LNCAP (cell line): Measurements from ENCODE around the gene PALD1.

Source experiments
- TF ChIP-seq, protein P1 (sequence below): fragments of 450-650 bp; IDR thresholded peaks from 2 replicates; pipeline ENCODE4 v1.5.1; 2017; ENCODE audit warnings: mild to moderate bottlenecking

PALD1 gene

DNA sequence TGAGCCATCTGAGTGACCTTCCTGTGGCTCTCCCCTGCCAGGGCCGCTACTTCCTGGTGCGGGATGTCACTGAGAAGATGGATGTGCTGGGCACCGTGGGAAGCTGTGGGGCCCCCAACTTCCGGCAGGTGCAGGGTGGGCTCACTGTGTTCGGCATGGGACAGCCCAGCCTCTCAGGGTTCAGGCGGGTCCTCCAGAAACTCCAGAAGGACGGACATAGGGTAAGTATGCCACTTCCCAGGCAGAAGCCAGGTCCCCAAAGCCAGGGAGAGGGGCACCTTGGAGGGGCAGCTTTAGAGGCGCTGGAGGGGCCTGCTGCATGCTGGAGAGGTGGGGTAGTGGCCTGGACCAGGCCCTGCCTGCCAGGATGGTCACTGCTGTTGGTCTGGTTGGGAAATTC is 51.3 kb downstream of the PALD1 start:
- TF ChIP-seq, protein P1, sequence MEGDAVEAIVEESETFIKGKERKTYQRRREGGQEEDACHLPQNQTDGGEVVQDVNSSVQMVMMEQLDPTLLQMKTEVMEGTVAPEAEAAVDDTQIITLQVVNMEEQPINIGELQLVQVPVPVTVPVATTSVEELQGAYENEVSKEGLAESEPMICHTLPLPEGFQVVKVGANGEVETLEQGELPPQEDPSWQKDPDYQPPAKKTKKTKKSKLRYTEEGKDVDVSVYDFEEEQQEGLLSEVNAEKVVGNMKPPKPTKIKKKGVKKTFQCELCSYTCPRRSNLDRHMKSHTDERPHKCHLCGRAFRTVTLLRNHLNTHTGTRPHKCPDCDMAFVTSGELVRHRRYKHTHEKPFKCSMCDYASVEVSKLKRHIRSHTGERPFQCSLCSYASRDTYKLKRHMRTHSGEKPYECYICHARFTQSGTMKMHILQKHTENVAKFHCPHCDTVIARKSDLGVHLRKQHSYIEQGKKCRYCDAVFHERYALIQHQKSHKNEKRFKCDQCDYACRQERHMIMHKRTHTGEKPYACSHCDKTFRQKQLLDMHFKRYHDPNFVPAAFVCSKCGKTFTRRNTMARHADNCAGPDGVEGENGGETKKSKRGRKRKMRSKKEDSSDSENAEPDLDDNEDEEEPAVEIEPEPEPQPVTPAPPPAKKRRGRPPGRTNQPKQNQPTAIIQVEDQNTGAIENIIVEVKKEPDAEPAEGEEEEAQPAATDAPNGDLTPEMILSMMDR, result no peak

DNA sequence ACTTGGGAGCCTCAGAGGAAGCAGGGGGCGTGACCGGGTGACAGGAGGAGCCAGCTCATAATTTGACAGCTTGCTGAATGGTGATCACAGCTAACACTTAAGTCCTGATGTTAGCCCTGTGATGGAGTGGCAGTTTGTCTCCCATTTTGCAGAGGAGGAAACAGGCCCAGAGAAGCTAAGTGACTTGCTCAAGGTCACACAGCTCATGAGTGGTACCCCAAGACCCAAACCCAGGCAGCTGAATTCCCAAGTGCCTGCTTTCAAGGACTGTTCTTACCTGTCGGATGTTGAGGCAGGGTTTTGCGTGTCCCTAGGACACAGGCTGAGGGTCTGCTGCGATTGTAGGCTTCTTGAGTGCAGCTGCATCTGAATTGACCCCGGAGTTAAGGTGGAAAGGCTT is 51.7 kb downstream of the PALD1 start:
- TF ChIP-seq, protein P1, result no peak

DNA sequence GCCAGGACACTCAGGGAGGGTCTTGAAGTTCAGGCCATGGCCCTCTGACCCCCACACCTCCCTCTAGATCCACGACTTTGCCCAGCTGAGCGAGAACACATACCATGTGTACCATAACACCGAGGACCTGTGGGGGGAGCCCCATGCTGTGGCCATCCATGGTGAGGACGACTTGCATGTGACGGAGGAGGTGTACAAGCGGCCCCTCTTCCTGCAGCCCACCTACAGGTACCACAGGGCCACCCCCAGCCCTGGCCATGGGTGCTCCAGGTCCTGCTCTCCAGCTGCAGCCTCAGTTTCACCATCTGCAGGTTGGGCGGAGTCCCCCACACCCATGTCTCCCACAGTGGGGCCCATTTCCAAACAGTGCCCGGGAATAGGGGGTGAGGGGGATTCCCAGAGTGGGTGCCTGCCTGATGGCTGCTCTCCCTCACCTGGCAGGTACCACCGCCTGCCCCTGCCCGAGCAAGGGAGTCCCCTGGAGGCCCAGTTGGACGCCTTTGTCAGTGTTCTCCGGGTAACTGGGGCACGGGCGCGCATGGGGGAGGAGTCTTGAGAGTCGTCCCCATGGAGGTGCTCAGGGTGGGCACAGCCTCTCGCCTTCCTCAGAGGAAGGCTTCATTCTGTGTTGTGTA is 54.1 kb downstream of the PALD1 start:
- TF ChIP-seq, protein P1, result no peak

DNA sequence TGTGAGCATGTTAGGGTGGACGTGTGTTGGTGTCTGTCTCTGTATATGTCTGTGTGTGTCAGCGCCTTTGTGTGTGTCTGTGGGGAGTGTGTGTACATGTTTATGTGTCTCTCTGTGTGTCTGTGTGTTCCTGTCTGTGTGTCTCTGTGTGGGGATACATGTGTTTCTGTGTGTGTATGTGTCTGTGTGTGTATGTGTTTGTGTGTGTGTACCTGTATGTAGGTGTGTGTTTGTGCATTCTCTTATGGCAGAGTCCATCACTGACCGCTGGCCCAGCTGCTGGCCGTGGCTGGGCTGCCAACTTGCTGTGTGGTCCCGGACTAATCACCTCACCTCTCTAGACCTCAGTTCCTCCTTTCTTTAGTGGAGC is 54.6 kb downstream of the PALD1 start:
- TF ChIP-seq, protein P1, result no peak

DNA sequence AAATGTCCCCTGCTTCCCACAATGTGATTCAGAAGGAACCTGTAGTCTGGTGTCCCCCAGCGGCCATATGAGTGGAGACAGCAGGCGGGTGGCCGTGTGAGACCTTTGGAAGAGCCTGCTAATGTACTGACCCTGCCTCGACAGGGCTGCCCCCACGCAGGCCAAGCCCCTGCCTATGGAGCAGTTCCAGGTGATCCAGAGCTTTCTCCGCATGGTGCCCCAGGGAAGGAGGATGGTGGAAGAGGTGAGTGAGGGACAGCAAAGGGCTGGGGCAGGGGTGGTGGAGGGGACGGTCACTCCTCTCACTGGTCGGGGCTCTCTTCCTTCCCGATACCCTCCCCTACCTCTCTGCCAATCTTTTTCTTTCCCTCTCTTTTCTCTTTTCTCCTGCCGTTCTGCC is 55.7 kb downstream of the PALD1 start:
- TF ChIP-seq, protein P1, result no peak

DNA sequence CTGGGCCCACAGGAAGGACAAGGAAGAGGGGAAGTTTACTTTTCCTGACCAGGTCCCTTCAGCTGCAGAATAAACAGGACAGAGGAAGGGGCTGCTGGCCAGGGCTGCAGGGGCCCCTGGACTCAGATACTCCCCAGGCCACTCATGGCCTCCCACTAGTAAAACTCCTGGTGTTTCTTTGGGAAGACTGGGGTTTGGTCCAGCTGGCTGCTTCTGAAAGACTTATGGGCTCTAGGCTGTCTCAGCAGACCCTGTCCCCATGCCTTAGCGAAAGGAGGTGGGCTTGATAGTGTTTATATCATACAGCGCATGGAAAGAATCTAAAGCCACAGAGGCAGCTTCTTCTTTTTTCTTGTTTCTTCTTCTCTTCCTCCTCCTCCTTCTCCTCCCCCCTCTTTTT is 56.4 kb downstream of the PALD1 start:
- TF ChIP-seq, protein P1, result no peak

DNA sequence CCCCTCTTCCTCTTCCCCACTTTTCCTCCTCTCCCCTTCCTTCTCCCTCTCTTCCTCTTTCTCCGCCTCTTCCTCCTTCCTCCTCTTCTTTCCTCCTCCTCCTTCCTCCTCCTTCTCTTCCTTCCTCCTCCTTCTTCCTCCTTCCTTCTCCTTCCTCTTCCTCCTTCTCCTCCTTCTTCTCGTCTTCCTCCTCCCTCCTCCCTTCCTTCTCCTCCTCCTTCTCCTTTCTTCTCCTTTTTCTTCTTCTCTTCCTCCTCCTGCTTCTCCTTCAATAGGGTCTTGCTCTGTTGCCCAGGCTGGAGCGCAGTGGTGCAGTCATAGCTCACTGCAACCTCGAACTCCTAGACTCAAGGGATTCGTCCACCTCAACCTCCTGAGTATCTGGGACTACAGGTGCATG is 56.9 kb downstream of the PALD1 start:
- TF ChIP-seq, protein P1, result no peak

DNA sequence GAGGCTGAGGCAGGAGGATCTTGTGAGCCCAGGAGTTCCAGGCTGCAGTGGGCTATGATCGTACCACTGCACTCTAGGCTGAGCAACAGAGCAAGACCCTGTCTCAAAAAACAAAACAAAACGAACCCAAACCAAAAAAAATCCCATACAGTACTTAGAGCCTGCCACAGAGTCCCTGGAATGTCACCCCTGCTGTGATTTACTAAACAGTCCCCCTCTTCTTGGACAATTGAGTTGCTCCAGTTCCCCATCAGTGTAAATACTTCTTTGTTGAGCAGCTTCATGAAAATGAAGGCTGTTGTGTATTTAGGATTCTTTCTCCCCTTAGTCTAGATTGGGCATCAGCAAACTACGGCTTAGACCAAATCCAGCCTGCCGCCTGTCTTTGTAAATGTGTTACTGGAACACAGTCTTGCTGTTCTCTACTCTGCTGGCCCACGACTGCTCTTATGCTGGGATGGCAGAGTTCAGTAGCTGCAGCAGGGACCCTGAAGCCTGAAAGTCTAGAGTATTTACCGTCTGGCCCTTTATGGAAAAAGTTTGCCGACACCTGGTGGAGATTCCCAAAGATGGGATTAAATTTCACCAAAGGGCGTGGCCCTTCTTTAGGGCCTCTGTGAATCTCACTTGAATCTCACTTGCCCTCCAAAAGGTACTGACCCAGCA is 57.8 kb downstream of the PALD1 start:
- TF ChIP-seq, protein P1, result no peak
